ENCODE data around the gene TAPBP. TPM values are rescaled to one million over a fixed set of nuclear protein-coding genes. Genes with fewer than 3 reads are reported as not detected.

TAPBP gene
- total RNA-seq, 2 donors from 2014 or later, result 204 to 235 TPM

- no peak for TF ChIP-seq CTCF (IDR thresholded peaks at IDR 0.05)
- peak overlapping the region; percentile 98 for H3K27ac ChIP-seq
- intact Hi-C loops (cut with DNase I), result no loop called here
These were observed 16.4 kb downstream of the TAPBP start for GRCh38 chr6:33297406-33297955.

GRCh38 chr6:33296797-33297405 is 17.0 kb downstream of the TAPBP start:
- Histone ChIP-seq H3K9ac (ENCODE audit: low read depth in 2 of 2, low read length in 2 of 2) (peak overlapping the region; percentile 62 to 74), H3K9me3 (no peaks in the 10 kb centered on the region), H3K36me3 (no peaks in the 10 kb centered on the region), H3K4me1 (peaks cover 9% of the 10 kb centered on the region), H3K27ac (peak overlapping the region; percentile 98), H3K27me3 (no peaks in the 10 kb centered on the region), H3K4me3 (peak overlapping the region; percentile 64)
- no peak for TF ChIP-seq CTCF (IDR thresholded peaks at IDR 0.05)
- intact Hi-C loops (cut with DNase I), result no loop called here
- peak; percentile 20 for DNase-seq

More at GRCh38 chr6:33297406-33297955, 16.4 kb downstream of the TAPBP start:
- peak overlapping the region; percentile 62 to 74 for H3K9ac ChIP-seq (ENCODE audit: low read depth in 2 of 2, low read length in 2 of 2)
- peak overlapping the region; percentile 64 for H3K4me3 ChIP-seq
- H3K9me3 ChIP-seq, result no peaks in the 10 kb centered on the region
- H3K4me1 ChIP-seq, result peaks cover 9% of the 10 kb centered on the region
- H3K27me3 ChIP-seq, result no peaks in the 10 kb centered on the region
- H3K36me3 ChIP-seq, result no peaks in the 10 kb centered on the region
- peak; percentile 75 for DNase-seq

- TF ChIP-seq CTCF (IDR thresholded peaks at IDR 0.05), result no peak
- Histone ChIP-seq H3K4me3 (no peak overlapping the region), H3K4me1 (peaks cover 9% of the 10 kb centered on the region), H3K27me3 (no peaks in the 10 kb centered on the region), H3K36me3 (no peaks in the 10 kb centered on the region), H3K27ac (no peak overlapping the region), H3K9ac (ENCODE audit: low read depth in 2 of 2, low read length in 2 of 2) (no peak overlapping the region), H3K9me3 (no peaks in the 10 kb centered on the region)
- intact Hi-C loops (cut with DNase I), result no loop called here
- DNase-seq, result no peak
These were observed 18.1 kb downstream of the TAPBP start for GRCh38 chr6:33295621-33296369.

- Histone ChIP-seq H3K4me3 (no peak overlapping the region), H3K4me1 (peaks cover 6% of the 10 kb centered on the region), H3K27me3 (no peaks in the 10 kb centered on the region), H3K9ac (ENCODE audit: low read depth in 2 of 2, low read length in 2 of 2) (no peak overlapping the region), H3K36me3 (no peaks in the 10 kb centered on the region), H3K27ac (no peak overlapping the region), H3K9me3 (no peaks in the 10 kb centered on the region)
- intact Hi-C loops (cut with DNase I), result no loop called here
- no peak for DNase-seq
- no peak for TF ChIP-seq CTCF (IDR thresholded peaks at IDR 0.05)
These were observed 19.6 kb downstream of the TAPBP start for GRCh38 chr6:33294086-33294823.

- TF ChIP-seq CTCF (IDR thresholded peaks at IDR 0.05), result no peak
- no peak for DNase-seq
- no peak overlapping the region for H3K9ac ChIP-seq (ENCODE audit: low read depth in 2 of 2, low read length in 2 of 2)
These were observed 20.7 kb downstream of the TAPBP start for GRCh38 chr6:33292996-33293682.

More at GRCh38 chr6:33292996-33293682, 20.7 kb downstream of the TAPBP start:
- Histone ChIP-seq H3K4me1 (peaks cover 6% of the 10 kb centered on the region), H3K9me3 (no peaks in the 10 kb centered on the region), H3K27ac (no peak overlapping the region), H3K36me3 (no peaks in the 10 kb centered on the region), H3K27me3 (no peaks in the 10 kb centered on the region), H3K4me3 (no peak overlapping the region)
- intact Hi-C loops (cut with DNase I), result no loop called here
